ENCODE results near the gene AOAH.

DNA sequence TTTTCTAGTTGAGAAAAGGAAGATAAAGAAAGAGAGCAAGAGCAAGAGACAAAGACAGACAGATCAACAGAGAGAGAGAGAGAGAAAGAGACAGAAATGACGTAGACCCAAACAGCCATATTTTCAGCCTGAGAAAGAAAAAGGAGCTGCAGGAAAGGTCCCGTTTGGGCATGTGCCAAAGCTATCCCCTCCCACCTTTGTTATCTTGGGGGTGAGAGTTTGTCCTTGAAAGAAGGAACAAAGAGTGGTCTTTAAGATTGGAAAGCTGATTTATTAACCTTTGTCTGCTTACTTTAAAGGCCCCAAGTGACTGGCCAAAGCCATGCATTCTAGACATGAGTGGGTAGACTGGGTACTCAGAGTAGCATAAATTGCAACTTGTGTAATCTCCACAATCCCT, 98.2 kb downstream of the AOAH start:
- TF ChIP-seq, protein P1, sequence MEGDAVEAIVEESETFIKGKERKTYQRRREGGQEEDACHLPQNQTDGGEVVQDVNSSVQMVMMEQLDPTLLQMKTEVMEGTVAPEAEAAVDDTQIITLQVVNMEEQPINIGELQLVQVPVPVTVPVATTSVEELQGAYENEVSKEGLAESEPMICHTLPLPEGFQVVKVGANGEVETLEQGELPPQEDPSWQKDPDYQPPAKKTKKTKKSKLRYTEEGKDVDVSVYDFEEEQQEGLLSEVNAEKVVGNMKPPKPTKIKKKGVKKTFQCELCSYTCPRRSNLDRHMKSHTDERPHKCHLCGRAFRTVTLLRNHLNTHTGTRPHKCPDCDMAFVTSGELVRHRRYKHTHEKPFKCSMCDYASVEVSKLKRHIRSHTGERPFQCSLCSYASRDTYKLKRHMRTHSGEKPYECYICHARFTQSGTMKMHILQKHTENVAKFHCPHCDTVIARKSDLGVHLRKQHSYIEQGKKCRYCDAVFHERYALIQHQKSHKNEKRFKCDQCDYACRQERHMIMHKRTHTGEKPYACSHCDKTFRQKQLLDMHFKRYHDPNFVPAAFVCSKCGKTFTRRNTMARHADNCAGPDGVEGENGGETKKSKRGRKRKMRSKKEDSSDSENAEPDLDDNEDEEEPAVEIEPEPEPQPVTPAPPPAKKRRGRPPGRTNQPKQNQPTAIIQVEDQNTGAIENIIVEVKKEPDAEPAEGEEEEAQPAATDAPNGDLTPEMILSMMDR (IDR thresholded peaks at IDR 0.05), result no peak
- no peak for TF ChIP-seq EP300 (IDR thresholded peaks at IDR 0.05)
- TF ChIP-seq POLR2A (IDR thresholded peaks at IDR 0.05), result no peak

Measured in sigmoid colon (tissue), 4 donors.